ENCODE data around the gene PLA2G4F. TPM values are rescaled to one million over a fixed set of nuclear protein-coding genes. Genes with fewer than 3 reads are reported as not detected.

PLA2G4F gene
- total RNA-seq, 1 donor from 2014 or later: not detected

GRCh38 chr15:42101861-42102260 is 54.6 kb downstream of the PLA2G4F start:
- ATAC-seq (ENCODE audit: low read depth) (no peak), DNase-seq (no peak)
- ChIA-PET POLR2A (no interaction called here), CTCF (no interaction called here)
- no peak overlapping the region for H3K4me3 Mint-ChIP-seq
- intact Hi-C loops (cut with micrococcal nuclease): no loop called here
- H3K27ac Mint-ChIP-seq: no peak overlapping the region
- no peaks in the 10 kb centered on the region for H3K36me3 Mint-ChIP-seq (ENCODE audit: low read depth)
- no peak for TF ChIP-seq CTCF (IDR thresholded peaks at IDR 0.05)
- no peaks in the 10 kb centered on the region for H3K4me1 Mint-ChIP-seq
- no peaks in the 10 kb centered on the region for H3K9me3 Mint-ChIP-seq
- peaks cover 11% of the 10 kb centered on the region for H3K27me3 Mint-ChIP-seq

GRCh38 chr15:42100021-42100800 is 56.2 kb downstream of the PLA2G4F start:
- Mint-ChIP-seq H3K36me3 (ENCODE audit: low read depth) (no peaks in the 10 kb centered on the region), H3K9me3 (no peaks in the 10 kb centered on the region), H3K4me3 (no peak overlapping the region), H3K27ac (no peak overlapping the region), H3K4me1 (no peaks in the 10 kb centered on the region), H3K27me3 (peaks cover 11% of the 10 kb centered on the region)
- ATAC-seq (ENCODE audit: low read depth) (no peak), DNase-seq (no peak)
- intact Hi-C loops (cut with micrococcal nuclease): no loop called here
- ChIA-PET CTCF (no interaction called here), POLR2A (no interaction called here)
- no peak for TF ChIP-seq CTCF (IDR thresholded peaks at IDR 0.05)

DNA sequence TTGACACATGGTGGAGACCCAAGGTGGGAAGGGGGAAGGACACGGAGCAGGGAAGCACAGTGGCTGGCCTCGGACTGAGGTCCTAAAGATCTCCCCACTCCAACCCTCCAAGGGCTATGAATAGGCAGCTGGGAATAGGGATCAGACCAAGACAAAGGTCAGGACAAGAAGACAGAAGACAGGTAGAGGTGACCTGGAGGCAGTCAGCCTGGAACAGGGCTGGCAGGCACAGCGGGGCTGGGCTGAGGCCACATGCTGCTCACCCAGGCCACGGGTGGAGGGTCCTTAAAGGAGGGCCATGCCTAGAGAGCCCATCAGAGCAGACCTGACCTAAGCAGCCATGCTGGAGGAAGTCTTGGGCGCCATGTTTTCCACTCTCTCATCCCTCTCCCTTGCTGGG is 59.4 kb downstream of the PLA2G4F start:
- ChIA-PET CTCF (interaction anchor here (1.6 kb wide), 1 partner anchor 12 kb away, joined by 5 read pairs; no protein-coding TSS in a partner anchor), POLR2A (no interaction called here)
- H3K9me3 Mint-ChIP-seq: no peaks in the 10 kb centered on the region
- intact Hi-C loops (cut with micrococcal nuclease): no loop called here
- no peaks in the 10 kb centered on the region for H3K4me1 Mint-ChIP-seq
- peaks cover 13% of the 10 kb centered on the region for H3K27me3 Mint-ChIP-seq
- no peaks in the 10 kb centered on the region for H3K36me3 Mint-ChIP-seq (ENCODE audit: low read depth)
- no peak overlapping the region for H3K4me3 Mint-ChIP-seq
- ATAC-seq (ENCODE audit: low read depth) (no peak), DNase-seq (no peak)
- no peak overlapping the region for H3K27ac Mint-ChIP-seq
- no peak for TF ChIP-seq CTCF (IDR thresholded peaks at IDR 0.05)

- intact Hi-C loops (cut with micrococcal nuclease): no loop called here
- ATAC-seq (ENCODE audit: low read depth): no peak
- DNase-seq: no peak
- Mint-ChIP-seq H3K27me3 (peaks cover 16% of the 10 kb centered on the region), H3K9me3 (no peaks in the 10 kb centered on the region), H3K4me3 (no peak within 1 kb of the TSS), H3K4me1 (no peaks in the 10 kb centered on the region), H3K27ac (no peak within 1 kb of the TSS), H3K36me3 (ENCODE audit: low read depth) (no peaks in the 10 kb centered on the region)
- CTCF ChIA-PET: interaction anchor here (1.1 kb wide), 1 partner anchor 10 kb away, joined by 4 read pairs; no protein-coding TSS in a partner anchor
- no peak for TF ChIP-seq CTCF (IDR thresholded peaks at IDR 0.05)
- POLR2A ChIA-PET: no interaction called here
Measured at GRCh38 chr15:42094512-42094963, 61.9 kb downstream of the PLA2G4F start, which contains the start of gene PLA2G4D. Gene PLA2G4D, minus strand, starts transcription at chr15:42094562. Its CDS starts 103 bp downstream, at chr15:42094459.

DNA sequence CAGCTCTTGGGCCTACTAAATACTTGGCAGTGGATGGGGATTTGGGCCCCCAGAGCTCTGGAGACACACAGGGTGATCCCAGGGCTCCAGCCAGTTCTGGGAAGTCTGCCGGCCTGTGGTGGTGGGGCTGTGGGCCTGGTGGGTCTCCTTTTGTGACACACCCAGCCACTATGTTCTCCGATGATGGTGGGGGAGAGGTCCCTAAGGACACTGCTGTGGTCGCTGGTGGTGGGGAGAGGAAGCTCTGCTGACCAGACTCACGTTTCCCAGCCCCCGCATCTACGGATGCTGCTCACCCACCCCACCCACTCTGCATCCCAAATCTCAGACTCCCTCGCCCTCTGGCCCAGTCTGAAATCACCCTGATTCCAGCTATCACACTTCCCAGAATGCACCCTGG is 62.5 kb downstream of the PLA2G4F start:
- TF ChIP-seq CTCF (IDR thresholded peaks at IDR 0.05): no peak
- ChIA-PET CTCF (interaction anchor here (1.1 kb wide), 1 partner anchor 10 kb away, joined by 4 read pairs; no protein-coding TSS in a partner anchor), POLR2A (no interaction called here)
- H3K4me1 Mint-ChIP-seq: no peaks in the 10 kb centered on the region
- no peaks in the 10 kb centered on the region for H3K9me3 Mint-ChIP-seq
- no peak overlapping the region for H3K27ac Mint-ChIP-seq
- H3K36me3 Mint-ChIP-seq (ENCODE audit: low read depth): no peaks in the 10 kb centered on the region
- DNase-seq (no peak), ATAC-seq (ENCODE audit: low read depth) (no peak)
- intact Hi-C loops (cut with micrococcal nuclease): no loop called here
- H3K4me3 Mint-ChIP-seq: no peak overlapping the region
- peaks cover 16% of the 10 kb centered on the region for H3K27me3 Mint-ChIP-seq

Data from activated B cell treated with CpG ODN at 0.5 μM for 24 hours (primary cell).